HG02981 (cell line): ENCODE results near the gene DDX54.

Experiments
- ATAC-seq: cut with Tn5 transposase; IDR thresholded peaks from one replicate; pipeline ENCODE4 v1.9.1; 2021; ENCODE audit warnings: mild to moderate bottlenecking, moderate library complexity; ENCODE audit not compliant: unreplicated experiment

The DDX54 gene

DNA sequence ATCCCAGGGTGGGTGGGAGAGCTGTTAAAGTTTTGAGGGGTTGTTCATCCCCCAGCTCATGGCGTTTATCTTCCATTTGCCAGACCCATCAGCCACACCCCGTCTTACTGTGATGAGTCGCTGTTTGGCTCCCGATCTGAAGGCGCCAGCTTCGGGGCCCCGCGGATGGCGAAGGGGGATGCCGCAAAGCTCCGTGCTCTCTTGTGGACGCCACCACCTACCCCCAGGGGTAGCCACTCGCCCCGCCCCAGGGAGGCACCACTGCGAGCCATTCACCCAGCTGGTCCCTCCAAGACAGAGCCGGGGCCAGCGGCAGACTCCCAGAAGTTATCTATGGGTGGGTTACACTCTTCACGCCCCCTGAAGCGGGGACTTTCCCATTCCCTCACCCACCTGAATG lies 5.9 kb upstream of the DDX54 start:
- no peak for ATAC-seq

DNA sequence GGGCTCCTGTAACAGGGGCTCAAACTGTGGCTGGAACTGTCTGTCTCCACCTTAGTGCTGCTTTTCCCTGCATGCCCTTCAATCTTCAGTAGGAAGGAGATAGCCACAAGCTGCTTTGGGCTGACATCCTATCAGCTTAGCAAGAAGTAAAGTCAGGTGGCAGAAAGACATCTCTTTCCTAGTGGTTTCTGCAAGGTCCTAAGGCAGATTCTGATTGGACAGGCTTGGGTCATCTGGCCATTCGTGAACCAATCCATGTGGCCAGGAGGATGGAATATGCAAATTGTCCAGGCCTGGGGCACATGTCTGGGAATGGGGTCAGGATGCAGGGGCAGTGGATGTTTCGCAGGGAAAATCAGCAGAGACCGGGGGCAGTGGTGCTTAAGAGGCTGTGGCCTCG lies 5.5 kb upstream of the DDX54 start:
- no peak for ATAC-seq

DNA sequence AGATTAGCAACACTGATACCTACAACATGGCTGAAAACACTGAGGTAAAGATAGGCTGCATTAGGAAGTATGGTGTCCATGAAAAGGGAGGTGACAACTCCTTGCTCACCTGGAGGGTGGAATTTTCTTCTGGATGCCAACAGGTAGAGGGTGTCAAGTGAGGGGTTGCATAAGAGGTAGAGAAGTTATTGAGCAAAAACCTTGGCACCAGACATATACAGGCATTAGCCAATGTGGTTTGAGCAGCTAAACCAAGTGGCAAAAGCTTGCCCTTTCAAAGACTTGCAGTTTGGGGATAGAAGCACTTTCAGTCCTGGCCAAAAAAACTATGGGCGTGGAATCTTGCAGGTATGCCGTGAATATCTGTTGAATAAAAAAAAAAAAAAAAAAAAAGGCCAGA lies 4.1 kb upstream of the DDX54 start:
- no peak for ATAC-seq

DNA sequence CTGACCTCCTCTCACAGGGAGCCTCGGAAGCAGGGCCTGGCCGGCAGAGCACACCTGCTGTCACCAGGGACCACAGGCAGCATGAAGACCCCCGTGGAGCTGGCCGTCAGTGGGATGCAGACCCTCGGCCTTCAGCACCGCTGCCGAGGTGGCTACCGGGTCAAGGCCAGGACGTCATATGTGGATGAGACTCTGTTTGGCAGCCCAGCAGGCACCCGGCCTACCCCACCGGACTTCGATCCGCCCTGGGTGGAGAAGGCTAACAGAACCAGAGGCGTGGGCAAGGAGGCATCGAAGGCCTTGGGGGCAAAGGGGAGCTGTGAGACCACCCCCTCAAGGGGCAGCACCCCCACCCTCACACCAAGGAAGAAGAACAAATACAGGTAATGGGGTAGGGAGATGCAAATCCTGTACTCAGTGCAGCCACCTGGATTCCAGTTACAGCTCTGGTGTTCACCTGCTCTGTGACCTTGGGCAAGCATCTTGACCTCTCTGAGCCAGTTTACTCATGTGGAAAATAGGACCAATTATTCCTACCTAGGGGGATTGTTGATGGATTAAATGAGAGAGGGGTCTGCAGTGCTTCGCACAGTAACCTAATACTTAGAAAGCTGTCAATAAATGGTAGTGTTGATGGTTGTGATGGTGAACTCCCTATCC lies 1.5 kb upstream of the DDX54 start:
- no peak for ATAC-seq

DNA sequence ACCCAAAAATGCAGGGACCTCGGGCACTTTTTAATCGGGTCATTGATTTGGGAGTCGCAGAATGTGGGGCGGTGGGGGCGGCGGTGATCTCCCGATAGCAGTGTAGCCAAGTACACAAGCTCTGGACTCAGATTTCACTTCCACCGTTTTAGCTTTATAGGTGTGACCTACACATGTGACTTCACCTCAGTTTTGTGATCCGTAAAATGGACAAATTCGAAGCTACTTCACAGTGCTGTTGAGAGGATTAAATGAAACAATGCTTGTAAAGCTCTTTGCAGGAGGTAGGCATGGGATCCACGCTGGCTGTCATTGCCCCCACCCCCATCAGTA lies 721 bp upstream of the DDX54 start:
- ATAC-seq, result no peak

DNA sequence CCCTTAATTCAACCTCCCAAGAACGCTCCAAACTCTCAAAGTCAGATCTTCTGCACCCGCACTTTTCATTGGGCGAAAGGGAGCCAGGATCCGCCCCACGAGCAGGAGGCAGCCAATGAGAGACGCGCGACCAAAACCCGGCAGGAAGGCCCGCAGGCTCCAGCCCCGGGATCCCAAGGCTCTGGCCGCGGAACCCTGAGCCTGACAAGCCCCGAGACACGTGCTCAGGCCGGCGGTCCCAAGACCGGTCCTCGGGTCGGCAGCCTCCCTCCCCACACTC lies 438 bp downstream of the DDX54 start:
- peak; percentile 80 for ATAC-seq

DNA sequence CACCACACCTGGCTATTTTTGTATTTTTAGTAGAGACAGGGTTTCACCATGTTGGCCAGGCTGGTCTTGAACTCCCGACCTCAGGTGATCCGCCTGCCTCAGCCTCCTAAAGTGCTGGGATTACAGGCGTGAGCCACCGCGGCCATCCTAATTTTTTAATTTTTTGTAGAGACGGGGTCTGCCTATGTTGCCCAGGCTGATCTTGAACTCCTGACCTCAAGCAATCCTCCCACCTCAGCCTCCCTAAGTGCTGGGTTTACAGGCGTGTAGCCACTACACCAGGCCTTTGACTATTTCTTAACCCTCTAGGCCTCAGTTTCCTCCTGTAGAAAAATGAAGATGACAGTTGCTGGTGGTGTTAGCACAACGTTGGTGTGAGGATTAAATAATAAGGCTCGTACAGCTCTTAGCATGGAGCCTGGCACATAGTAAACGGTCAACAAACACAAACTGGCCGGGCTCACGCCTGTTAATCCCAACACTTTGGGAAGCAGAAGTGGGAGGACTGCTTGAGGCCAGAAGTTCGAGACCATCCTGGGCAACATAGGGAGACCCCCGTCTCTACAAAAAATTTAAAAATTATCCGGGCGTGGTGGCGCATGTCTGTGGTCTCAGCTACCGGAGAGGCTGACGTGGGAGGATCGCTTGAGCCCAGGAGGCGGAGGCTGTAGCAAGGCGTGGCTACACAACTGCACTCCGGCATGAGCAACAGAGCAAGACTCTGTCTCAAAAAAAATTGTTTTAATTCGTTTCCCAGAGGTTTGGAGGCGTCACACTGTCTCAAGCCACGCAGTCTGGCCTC lies 979 bp downstream of the DDX54 start:
- ATAC-seq, result peak; percentile 54

DNA sequence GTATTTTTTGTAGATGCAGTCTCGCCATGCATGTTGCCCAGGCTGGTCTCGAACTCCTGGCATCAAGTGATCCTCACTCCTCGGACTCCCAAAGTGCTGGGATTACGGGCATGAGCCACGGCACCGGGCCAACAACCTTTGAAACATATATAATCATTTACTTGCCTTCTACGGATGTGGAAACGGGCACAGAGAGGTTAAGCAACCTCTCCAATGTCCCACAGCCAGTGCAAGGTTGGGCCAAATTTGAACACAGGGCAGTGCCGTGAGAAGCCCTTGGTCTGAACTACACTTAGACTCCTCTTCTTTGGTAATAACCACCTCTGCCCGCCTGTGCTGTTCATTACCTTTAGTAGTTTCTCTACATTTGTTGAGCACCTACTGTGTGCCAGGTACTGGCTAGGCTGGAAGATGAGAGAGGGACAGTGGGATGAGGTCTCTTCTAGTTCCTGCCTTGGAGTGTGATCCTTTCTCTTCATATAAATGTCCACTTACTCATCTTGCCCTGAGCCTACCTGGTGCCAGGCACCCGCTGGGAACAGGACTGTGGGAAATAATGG lies 2.2 kb downstream of the DDX54 start:
- ATAC-seq, result no peak

DNA sequence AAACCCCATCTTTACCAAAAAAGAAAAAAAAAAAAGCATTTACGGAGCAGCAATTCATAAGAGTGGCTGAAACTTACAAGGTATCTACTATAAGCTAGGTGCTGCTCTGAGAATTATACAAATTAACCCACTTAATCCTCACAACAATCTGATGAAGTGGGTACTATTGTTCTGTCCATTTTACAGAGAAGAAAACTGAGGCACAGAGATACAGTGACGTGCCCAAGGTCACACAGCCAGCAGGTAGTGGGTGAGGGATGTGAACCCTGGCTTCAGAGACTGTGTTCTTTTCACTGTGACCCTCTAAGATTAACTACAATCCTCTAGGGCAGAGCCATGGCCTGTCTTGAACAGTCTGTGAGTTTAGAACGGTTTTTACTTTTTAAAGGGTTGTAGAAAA lies 3.3 kb downstream of the DDX54 start:
- no peak for ATAC-seq

DNA sequence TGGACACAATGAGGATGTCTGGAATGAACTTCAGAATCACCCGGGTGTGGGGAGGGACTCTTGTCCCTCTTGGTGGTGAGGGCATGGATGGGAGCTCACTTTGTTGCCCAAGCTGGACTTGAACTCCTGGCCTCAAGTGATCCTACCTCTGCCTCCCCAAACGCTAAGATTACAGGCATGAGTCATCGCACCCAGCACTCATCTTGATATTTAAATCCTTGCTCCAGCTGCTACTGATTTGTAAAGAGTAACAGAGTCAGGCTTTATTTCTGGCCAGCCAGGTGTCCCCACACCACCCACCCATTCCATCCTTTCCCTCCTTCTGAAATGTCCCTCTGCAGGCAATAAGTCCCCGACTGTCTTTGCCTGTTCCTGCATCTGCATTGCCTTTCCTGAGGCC lies 4.9 kb downstream of the DDX54 start:
- ATAC-seq, result no peak

DNA sequence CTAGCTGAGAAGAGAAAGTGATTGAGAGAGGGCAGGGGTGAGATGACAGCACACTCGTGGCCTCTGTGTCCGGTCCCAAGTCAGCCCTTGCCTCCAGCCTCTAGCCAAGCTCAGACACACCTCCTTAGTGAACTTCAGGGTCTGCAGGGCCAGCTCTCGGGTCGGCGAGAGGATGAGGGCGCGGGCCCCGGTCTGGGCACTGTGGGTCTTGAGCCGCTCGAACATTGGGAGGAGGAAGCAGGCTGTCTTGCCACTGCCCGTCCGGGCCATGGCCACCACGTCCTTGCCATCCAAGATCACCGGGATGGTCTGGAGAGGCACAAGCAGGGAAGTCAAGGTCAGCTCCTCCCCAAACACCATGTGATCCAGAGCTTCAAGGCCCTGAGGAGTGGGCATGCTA lies 6.3 kb downstream of the DDX54 start:
- no peak for ATAC-seq

DNA sequence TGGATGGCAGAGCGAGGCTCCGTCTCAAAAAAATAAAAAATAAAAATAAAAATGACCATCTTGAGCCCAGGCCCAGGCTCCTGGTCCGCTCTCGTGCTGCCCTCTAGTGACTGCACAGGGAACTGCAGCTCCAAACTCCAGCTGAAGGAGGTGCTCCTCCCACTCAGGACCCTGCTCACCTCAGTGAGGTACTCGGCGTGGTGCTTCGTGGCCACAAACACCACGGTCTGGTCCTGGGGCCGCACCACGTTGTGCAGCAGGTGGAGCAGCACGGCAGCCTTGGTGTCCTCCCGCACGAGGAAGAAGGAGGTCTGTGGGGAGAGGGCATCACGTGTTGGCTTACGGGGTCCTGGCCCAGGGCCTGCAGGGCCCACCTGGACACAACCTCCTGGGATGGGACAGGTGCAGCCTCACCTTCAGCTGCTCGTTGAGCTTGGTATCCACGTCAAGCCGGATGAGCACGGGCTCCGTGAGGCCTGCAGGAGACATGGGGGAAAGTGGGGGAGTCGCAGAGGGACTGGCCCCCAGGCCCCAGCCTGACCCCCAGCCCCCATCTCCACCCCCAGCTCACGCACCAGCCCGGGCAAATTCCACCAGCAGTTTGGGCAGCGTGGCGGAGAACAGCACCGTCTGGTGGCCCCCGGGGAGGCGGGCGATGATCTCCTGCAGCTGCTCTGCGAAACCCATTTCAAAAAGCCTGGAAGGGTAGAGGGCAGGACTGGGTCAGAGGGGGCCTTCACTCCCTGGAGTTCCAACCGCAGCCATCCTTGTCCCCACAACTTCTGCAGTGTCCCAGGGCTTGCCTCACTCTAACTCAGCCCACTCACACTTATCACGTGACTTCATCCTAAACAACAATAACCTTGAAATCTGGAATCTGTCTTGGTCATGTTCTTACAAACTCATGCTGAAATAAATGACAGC lies 10.6 kb downstream of the DDX54 start:
- no peak for ATAC-seq

DNA sequence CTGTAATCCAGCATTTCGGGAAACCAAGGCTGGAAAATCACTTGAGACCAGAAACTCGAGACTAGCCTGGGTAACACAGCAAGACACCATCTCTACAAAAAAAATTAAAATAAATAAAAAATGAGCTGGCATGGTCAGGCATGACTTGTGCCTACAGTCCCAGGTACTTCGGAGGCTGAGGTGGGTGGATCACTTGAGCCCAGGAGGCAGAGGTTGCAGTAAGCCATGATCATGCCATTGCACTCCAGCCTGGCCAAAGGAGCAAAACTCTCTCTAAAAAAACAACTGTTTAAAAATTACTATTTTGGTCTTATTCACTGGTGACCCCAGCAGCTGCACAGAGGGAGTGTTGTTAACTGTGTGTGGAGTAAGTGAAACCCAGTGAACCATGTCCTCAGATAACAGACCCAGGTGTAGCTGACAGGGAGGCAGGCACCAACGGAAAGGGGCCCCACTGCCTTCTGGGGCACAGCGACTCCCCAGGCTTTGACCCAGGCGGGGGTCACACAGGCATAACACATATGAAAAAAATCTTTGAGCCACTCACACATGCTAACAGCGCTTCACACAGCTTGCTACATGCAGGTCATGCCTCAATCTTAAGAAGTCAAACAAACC lies 12.1 kb downstream of the DDX54 start:
- peak; percentile 42 for ATAC-seq

DNA sequence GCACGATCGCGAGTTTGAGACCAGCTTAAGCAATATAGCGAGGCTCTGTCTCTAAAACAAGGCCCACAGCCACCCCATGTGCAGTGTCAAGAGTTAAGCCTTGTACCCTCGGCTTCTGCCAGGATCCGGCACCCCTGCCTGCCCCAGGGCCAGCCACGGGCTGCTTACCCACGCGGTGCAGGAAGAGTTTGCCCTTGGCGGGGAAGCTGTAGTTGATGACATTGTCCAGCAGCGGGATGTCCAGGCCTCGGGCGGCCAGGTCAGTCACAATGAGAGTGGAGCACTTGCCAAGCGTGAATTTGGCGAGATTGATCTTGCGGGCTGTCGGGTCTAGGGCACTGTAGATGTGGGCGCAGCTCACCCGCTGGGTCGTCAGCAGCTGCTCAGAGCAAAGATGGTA lies 13.1 kb downstream of the DDX54 start:
- ATAC-seq, result no peak

DNA sequence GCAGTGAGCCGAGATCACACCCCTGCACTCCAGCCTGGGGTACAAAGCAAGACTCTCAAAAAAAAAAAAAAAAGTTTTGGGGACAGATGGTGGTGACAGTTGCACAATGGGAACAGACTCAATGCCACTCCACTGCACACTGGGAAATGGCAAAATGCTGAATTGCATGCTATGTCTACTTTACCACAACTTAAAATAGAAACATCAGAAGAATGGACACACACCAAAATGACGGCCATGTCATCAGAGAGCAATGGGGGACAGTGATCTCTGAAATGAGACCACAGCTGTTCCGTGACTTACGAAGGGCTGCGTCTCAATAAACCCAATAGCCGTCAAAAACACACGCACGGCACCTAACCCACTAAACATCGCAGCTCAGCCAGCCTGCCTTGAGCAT lies 13.7 kb downstream of the DDX54 start:
- no peak for ATAC-seq

DNA sequence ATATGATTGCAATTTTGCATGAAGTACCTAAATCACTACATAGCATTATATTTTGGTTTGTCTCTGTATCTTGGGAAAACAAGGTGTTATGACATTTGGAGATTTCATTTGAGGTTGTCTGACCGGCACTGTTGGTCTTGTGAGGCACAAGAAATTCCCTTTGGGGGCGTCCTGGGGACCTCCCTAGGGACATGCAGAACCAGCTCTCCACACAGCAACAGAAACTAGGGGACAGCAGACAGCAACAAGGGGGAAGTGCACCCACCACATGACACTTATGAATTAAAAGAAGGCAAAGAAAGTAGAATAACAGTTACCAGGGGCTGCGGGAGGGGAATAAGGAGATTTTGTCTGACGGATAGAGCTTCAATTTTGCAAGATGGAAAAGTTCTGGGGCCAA lies 14.4 kb downstream of the DDX54 start:
- ATAC-seq, result no peak

DNA sequence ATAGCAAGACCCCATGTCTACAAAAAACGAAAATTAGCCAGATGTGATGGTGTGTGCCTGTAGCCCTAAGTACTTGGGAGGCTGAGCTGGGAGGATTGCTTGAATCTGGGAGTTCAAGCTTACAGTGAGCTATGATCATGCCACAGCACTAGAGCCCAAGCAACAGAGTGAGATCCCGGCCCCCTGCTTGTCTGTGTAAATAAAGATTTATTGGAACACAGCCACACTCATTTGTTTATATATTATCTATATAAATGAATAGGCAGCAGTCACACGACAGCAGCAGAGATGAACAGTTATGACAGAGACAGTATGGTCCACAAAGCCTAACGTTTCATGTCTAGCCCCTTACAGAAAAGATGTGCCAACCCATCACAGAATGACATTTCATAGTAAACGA lies 14.8 kb downstream of the DDX54 start:
- no peak for ATAC-seq

DNA sequence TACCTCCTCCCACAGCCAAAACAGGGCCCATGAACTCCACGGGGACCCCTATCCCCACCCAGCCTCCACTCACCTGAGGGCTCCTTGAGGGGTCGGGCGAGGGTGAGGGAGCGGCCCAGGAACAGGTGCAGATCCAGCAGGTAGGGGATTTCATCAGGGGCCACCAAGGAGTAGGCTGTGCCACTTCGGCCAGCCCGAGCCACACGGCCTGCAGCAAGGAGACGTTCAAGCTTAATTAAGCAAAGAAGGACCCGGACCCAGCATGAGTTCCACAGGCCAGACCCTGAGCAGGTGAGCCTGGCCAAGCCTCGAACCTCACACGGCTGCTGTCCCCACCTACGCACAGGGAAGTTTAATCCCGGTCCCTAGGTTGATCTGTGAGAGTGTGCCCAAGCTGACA lies 15.6 kb downstream of the DDX54 start:
- no peak for ATAC-seq

DNA sequence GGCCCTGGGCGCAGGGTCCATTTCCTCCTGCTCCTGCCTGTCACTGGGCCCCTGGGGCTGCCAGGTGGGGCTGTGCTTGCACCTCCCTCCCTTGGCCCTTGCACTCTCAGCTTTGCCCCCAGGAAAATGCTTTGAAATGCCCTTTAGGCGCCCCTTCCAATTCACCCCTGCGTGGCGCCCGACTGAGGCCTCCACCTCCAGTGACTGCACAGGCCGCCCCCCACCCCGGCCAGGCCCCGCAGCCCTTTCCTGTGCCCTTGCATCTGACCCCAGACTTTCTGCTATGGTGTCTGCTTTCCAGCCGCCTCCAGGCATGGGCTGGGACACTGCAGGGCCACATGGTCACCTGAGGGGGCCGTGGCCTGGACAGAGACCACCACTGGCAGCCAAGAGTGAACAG lies 17.4 kb downstream of the DDX54 start:
- ATAC-seq, result no peak

DNA sequence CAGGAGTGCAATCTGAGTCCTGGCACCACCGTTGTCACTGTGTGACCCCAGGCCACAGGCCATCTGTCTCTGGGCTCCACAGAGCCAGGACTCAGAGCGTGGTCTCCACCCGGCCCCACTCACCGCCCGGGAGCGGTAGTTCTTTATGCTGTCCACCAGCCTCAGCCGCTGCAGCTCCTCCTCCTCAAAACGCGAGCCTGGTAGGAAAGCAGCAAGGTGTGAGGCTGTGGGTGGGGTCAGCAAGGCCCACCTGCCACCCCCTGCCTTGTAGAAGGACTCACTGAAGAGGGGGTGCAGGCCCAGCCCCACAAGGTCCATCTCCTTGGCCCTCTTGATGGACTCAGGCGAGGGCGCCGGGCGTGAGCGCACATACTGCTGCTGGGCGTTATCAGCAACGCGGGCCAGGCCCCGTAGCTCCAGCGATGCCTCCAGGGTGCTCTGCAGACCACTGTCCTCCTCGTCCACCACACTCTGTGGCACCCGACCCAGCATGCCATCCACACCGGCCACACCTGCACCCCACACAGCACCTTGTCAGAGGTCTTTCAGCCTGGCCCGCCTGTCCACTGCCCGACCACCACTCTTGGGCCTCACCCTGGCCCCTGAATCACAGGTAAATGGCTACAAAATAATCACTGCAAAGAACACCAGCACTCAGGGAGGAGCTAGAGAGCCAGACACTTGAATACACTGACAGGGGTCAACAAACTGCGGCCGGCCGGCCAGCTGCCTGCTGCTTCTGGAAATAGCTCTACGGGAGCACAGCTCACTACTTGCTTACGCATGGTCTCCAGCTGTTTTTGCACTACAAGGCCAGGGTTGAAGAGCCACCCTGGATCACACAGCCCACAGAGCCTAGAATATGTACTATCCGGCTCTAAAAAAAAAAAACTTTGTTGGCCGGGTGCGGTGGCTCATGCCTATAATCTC lies 19.5 kb downstream of the DDX54 start:
- ATAC-seq, result no peak
